Choroid plexus epithelial cell (primary cell): ENCODE data around the gene SLC25A5.
A peak's percentile ranks its signal among the peaks of the same experiment; 100 is the strongest.

Experiments
- DNase-seq: peaks from one replicate; pipeline ENCODE4 v3.0.0-alpha.2; 2010; ENCODE audit warnings: low read depth
- H3K4me3 ChIP-seq: 2 replicates; pipeline ENCODE4 v1.5.1; 2011; ENCODE audit warnings: low read depth, mild to moderate bottlenecking, control low read depth, low read length, moderate library complexity
- TF ChIP-seq, protein P1 (sequence below): conservative IDR thresholded peaks from 2 replicates; pipeline ENCODE4 v1.5.1; 2011; ENCODE audit warnings: low read depth, mild to moderate bottlenecking, control low read depth, inconsistent platforms, low read length, moderate library complexity

Gene SLC25A5

DNA sequence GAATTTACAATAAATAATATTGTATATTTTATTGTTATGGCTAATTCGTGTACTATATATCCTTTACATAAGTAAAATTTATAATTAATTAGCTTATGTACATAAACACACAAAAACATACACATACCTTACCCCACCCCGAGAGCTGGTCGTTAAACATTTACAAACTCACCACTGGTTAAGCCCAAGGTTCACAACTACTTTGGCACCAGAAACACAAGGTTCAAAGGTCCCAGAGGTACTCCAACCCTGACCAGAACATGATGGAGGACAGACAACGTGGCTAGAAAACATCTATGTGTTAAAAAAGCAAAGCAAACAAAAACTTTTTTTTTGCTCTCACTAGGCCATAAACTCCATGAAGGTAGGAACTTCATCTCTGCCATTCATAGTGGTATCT lies 37.7 kb downstream of the SLC25A5 start:
- DNase-seq, result no peak

DNA sequence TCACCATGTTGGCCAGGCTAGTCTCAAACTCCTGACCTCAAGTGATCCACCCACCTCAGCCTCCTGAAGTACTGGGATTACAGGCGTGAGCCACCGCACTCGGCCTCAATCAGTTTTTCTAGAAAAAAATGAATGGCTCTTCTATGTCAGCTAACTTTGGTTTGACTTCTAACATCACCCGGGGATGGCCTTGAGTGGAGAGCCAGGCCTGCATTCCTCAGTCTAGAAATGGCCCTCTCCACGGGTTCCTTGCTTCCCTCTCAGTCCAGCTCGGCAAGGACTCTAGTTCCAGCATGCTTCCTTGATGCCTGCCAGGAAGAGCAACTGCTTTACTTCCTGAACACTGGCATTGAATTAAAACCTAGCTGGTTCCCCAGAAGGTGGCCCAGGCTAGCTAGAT lies 39.0 kb downstream of the SLC25A5 start:
- TF ChIP-seq, protein P1, sequence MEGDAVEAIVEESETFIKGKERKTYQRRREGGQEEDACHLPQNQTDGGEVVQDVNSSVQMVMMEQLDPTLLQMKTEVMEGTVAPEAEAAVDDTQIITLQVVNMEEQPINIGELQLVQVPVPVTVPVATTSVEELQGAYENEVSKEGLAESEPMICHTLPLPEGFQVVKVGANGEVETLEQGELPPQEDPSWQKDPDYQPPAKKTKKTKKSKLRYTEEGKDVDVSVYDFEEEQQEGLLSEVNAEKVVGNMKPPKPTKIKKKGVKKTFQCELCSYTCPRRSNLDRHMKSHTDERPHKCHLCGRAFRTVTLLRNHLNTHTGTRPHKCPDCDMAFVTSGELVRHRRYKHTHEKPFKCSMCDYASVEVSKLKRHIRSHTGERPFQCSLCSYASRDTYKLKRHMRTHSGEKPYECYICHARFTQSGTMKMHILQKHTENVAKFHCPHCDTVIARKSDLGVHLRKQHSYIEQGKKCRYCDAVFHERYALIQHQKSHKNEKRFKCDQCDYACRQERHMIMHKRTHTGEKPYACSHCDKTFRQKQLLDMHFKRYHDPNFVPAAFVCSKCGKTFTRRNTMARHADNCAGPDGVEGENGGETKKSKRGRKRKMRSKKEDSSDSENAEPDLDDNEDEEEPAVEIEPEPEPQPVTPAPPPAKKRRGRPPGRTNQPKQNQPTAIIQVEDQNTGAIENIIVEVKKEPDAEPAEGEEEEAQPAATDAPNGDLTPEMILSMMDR, result no peak
- no peak for DNase-seq
- H3K4me3 ChIP-seq, result no peak overlapping the region

More for the DNA sequence above, 37.7 kb downstream of the SLC25A5 start:
- TF ChIP-seq, protein P1, result no peak
- H3K4me3 ChIP-seq, result no peak overlapping the region

DNA sequence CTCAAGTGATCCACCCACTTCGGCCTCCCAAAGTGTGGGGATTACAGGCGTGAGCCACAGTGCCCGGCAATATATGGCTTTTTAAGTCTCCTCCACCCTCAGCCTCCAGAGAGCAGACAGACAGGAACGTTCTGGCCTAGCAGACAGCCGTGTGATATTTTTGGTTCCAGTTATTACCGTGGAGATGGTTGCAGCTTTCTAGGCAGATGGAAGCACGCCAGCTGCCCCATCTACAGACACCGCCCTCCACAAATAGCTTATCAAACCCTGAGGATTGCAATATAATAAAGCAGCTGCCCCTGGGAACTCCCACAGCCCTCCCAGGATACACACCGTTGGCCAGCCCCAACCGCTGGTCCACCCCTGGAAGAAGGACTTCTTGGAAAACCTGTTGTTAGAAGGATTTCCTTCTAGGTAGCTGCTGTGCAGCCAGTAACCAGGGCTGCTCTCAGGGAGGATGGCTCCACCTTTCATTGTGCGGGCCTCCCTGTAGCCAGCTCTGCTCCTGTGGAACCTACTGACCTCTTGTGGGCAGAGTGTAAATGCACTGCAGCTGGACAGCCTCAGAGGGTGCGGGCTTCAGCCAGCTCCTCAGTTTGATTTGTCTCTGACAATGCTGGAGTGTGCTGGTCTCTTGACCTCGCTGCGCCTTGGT lies 44.0 kb downstream of the SLC25A5 start:
- peak; percentile 81 for DNase-seq
- no peak overlapping the region for H3K4me3 ChIP-seq
- TF ChIP-seq, protein P1, result peak; percentile 73

DNA sequence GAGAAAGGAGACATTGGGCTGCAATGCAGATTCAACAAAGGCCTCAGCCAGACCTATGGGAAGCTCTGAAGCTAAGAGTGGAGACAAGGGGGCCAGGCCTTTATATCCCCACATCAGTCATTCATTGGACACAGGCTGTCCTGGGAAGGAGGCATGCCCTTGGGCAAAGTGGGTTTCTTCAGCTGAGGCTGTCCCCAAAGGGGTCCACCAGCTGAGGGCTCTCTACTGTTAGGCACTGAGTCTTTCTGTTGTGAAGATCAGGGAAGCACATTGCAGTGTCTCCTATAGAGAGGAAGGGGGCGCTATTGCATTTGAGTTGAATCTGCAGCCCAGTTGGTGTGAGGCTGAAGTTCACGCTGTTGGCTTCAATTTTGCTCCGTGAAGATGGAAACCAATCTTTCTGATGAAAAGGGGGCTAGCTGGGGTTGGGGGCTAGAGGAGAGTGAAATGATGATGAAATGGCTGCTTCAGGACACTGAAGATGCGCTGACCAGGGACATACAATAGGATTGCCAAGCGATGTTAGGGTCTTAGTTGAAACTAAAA lies 48.0 kb downstream of the SLC25A5 start:
- peak; percentile 82 for DNase-seq
- TF ChIP-seq, protein P1, result peak; percentile 84
- H3K4me3 ChIP-seq, result no peak overlapping the region

DNA sequence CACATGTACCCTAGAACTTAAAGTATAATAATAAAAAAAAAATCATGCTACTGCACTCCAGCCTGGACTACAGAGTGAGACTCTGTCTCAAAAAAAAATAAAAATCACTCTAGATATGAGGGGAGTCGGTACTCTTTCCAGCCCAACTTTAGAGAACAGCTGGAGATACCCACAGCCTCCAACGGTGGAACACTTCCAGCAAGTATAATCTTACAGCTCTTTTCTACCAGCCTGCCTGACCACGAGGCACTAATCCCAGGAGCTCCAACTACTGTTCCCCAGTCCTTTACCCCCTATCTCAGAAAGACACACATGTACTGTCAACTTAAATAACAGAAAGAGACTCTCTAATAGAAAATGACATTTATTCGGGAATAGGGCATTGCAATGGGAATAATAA lies 50.1 kb downstream of the SLC25A5 start:
- DNase-seq, result no peak
- H3K4me3 ChIP-seq, result no peak overlapping the region
- TF ChIP-seq, protein P1, result no peak
